SU-DHL-6 (cell line): ENCODE data around the gene TENT5C.

Source experiments
- CTCF ChIP-seq: fragments of 200-600 bp; sonication (generic); IDR thresholded peaks from one replicate; pipeline ENCODE4 v1.5.1; 2017; ENCODE audit warnings: antibody characterized with exemption, mild to moderate bottlenecking, low read length, moderate library complexity; ENCODE audit not compliant: insufficient read depth, poor library complexity, severe bottlenecking
- EZH2phosphoT487 ChIP-seq: fragments of 200-600 bp; sonication (generic), shearing (Covaris generic); conservative IDR thresholded peaks from 2 replicates; pipeline ENCODE4 v1.6.1; 2018; ENCODE audit warnings: mild to moderate bottlenecking, antibody characterized with exemption, low read length, moderate library complexity, mixed read lengths

GRCh38 chr1:117634631-117635030 lies 28.8 kb downstream of the TENT5C start:
- TF ChIP-seq CTCF: no peak
- TF ChIP-seq EZH2phosphoT487: no peak
